ENCODE measurements around the gene FZD7.

Gene FZD7

DNA sequence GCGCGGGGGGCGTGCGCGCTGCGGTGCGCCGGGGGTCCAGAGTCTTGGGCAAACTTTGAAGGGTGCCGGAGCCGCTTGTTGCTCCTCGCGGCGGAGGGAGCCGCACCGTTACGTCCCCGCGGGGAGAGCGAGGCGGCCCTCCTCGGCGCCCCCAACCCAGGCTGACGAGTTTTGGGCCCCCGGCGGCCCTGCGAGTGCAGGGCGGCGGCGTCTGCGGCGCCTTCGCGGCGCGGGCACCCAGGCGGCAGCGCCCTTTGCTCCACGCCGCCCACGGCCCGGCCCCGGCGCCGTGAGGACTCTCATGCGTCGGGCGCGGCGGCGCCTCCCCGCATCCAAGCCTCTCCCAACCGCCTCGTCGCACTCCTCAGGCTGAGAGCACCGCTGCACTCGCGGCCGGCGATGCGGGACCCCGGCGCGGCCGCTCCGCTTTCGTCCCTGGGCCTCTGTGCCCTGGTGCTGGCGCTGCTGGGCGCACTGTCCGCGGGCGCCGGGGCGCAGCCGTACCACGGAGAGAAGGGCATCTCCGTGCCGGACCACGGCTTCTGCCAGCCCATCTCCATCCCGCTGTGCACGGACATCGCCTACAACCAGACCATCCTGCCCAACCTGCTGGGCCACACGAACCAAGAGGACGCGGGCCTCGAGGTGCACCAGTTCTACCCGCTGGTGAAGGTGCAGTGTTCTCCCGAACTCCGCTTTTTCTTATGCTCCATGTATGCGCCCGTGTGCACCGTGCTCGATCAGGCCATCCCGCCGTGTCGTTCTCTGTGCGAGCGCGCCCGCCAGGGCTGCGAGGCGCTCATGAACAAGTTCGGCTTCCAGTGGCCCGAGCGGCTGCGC lies 814 bp downstream of the FZD7 start:
- in situ Hi-C loops (cut with HindIII; ENCODE audit: low pct_ligation_motif_present, low pct_unique_long_range_greater_than_20kb, low sequenced_read_pairs): no loop called here
- DNase-seq: peak; percentile 35

DNA sequence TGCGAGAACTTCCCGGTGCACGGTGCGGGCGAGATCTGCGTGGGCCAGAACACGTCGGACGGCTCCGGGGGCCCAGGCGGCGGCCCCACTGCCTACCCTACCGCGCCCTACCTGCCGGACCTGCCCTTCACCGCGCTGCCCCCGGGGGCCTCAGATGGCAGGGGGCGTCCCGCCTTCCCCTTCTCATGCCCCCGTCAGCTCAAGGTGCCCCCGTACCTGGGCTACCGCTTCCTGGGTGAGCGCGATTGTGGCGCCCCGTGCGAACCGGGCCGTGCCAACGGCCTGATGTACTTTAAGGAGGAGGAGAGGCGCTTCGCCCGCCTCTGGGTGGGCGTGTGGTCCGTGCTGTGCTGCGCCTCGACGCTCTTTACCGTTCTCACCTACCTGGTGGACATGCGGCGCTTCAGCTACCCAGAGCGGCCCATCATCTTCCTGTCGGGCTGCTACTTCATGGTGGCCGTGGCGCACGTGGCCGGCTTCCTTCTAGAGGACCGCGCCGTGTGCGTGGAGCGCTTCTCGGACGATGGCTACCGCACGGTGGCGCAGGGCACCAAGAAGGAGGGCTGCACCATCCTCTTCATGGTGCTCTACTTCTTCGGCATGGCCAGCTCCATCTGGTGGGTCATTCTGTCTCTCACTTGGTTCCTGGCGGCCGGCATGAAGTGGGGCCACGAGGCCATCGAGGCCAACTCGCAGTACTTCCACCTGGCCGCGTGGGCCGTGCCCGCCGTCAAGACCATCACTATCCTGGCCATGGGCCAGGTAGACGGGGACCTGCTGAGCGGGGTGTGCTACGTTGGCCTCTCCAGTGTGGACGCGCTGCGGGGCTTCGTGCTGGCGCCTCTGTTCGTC lies 1.7 kb downstream of the FZD7 start:
- no peak for DNase-seq
- in situ Hi-C loops (cut with HindIII; ENCODE audit: low pct_ligation_motif_present, low pct_unique_long_range_greater_than_20kb, low sequenced_read_pairs): no loop called here

DNA sequence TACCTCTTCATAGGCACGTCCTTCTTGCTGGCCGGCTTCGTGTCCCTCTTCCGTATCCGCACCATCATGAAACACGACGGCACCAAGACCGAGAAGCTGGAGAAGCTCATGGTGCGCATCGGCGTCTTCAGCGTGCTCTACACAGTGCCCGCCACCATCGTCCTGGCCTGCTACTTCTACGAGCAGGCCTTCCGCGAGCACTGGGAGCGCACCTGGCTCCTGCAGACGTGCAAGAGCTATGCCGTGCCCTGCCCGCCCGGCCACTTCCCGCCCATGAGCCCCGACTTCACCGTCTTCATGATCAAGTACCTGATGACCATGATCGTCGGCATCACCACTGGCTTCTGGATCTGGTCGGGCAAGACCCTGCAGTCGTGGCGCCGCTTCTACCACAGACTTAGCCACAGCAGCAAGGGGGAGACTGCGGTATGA lies 2.3 kb downstream of the FZD7 start:
- DNase-seq: no peak
- in situ Hi-C loops (cut with HindIII; ENCODE audit: low pct_ligation_motif_present, low pct_unique_long_range_greater_than_20kb, low sequenced_read_pairs): no loop called here

DNA sequence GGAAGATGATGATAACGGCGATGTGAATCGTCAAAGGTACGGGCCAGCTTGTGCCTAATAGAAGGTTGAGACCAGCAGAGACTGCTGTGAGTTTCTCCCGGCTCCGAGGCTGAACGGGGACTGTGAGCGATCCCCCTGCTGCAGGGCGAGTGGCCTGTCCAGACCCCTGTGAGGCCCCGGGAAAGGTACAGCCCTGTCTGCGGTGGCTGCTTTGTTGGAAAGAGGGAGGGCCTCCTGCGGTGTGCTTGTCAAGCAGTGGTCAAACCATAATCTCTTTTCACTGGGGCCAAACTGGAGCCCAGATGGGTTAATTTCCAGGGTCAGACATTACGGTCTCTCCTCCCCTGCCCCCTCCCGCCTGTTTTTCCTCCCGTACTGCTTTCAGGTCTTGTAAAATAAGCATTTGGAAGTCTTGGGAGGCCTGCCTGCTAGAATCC lies 3.0 kb downstream of the FZD7 start:
- DNase-seq: no peak
- in situ Hi-C loops (cut with HindIII; ENCODE audit: low pct_ligation_motif_present, low pct_unique_long_range_greater_than_20kb, low sequenced_read_pairs): no loop called here

DNA sequence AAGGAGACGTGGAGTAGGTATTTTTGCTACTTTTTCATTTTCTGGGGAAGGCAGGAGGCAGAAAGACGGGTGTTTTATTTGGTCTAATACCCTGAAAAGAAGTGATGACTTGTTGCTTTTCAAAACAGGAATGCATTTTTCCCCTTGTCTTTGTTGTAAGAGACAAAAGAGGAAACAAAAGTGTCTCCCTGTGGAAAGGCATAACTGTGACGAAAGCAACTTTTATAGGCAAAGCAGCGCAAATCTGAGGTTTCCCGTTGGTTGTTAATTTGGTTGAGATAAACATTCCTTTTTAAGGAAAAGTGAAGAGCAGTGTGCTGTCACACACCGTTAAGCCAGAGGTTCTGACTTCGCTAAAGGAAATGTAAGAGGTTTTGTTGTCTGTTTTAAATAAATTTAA lies 3.4 kb downstream of the FZD7 start:
- DNase-seq: no peak
- in situ Hi-C loops (cut with HindIII; ENCODE audit: low pct_ligation_motif_present, low pct_unique_long_range_greater_than_20kb, low sequenced_read_pairs): no loop called here

DNA sequence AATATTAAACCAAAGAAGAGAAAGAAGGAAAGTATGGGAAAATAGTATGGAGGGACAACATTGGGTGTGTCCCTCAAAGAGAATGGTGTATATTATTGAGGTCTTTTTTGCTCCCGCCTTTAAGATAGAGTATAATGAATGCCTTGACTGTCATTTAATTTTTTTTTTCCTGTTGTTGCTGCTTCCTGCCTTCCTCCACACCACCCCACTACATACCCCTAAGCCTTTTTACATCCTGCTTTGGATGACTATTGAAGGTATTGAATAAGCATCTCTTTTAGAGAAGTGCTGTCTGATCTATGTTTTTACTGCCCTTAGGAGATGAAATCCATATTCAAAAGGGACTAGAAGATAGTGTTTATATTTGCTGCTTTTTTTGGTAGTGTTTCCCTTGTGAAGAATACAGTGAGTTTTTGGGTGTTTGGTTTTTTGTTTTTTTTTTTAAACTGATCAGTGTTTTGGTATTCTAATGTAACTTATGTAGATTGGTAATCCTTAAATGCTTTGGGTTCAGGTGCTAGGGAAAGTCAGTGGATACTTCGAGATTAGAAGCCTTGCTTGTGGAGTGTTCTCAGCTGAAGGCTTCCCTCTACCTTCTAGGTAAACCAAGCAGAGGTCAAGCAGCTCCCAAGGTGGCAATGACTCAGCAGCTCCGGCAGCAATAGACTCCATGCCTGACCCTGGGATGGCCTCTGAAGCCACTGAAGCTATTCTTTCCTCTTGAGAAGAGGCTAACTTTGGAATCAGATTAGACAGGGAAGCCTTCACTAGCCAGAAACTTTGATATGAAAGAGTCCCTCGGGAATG lies 5.0 kb downstream of the FZD7 start:
- in situ Hi-C loops (cut with HindIII; ENCODE audit: low pct_ligation_motif_present, low pct_unique_long_range_greater_than_20kb, low sequenced_read_pairs): no loop called here
- DNase-seq: peak; percentile 69

DNA sequence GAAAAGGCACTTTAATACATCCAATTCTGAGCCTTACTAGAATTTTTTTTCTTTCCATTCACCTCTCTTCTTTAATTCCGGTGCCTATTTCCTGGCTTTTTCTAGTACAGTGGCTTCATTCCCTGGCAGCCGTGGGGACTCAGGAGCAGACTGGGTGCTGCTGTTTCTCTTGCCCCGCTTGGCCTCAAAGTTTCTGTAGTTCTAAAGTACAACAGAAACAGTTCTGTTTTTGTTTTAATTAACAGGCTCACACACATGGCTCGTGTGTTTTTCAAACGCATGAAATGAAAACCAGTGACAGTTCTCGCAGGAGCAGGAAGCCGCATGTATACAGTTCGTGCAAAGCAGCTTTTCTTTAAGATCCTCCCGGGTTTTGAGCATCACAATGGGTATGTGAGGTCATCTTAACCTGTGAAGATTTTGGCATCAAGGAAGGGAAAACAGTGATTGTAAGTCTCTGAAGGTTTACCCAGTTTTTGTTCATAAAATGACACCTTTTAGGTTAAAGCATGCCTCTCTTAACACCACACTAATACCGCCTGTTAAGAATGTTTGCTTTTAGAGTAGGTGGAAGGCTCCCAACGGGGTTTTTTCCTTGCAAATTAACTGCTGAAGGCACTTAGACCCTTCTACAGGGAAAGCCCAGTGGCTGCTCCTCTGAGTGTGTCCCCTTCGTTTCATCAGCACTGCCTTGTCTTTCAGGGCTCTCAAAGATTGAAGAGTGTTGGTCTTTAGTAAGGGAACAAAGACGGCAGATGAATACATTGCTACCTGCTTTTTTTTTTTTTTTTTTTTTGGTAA lies 5.8 kb downstream of the FZD7 start:
- no peak for DNase-seq
- in situ Hi-C loops (cut with HindIII; ENCODE audit: low pct_ligation_motif_present, low pct_unique_long_range_greater_than_20kb, low sequenced_read_pairs): no loop called here

DNA sequence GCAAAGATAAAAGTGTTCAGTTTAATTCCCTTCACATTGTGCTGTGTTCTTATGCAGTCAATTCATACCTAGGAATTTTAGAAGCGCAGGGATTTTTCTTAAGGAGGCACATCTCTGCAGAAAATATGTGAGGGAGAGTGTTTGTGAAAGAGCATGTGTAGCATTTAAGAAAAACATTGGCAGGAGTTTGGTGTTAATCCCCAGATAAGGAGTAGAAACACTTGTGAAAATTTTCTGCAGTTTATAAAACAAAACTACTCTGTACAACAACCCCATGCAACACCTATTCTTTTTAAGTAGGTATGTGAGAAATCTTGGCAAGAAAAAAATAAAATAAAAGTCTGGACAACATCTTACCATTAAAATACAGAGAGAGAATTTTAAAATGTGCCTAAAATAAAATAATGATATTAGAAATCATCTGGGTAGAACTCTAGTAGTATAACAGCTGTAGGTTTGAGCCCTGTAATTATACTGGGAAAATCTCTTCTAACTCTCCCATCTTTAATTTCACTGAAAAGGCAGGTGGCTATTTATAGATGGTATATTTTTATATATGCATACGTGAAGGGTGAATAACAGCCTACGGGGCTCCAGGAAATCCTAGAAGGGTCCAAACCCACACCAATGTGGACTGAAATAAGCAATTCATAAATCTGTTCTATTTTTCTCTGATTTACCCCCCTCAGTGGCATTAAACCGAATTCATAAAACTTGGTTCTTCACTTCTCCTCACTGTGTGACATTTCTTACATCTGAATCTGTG lies 6.6 kb downstream of the FZD7 start:
- in situ Hi-C loops (cut with HindIII; ENCODE audit: low pct_ligation_motif_present, low pct_unique_long_range_greater_than_20kb, low sequenced_read_pairs): no loop called here
- no peak for DNase-seq

DNA sequence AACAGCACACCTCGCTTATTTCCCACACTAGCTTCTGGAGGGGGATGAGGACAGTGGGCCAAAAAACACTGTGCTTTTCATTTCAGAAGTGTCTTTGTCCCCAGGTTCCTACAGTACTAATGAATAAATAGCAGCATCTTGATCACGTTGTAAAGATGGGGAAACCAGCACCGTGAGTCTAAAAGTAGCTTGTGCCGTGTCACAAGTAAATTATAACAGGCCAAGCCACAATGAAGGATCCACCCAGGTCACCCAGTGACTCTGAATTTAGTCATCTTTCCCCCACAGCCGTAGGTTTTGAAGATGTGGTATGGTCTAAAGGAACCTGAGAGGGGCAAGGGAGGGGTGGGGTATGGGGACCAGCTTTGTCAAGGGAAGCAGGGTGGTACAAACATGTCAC lies 8.8 kb downstream of the FZD7 start:
- in situ Hi-C loops (cut with HindIII; ENCODE audit: low pct_ligation_motif_present, low pct_unique_long_range_greater_than_20kb, low sequenced_read_pairs): no loop called here
- no peak for DNase-seq

DNA sequence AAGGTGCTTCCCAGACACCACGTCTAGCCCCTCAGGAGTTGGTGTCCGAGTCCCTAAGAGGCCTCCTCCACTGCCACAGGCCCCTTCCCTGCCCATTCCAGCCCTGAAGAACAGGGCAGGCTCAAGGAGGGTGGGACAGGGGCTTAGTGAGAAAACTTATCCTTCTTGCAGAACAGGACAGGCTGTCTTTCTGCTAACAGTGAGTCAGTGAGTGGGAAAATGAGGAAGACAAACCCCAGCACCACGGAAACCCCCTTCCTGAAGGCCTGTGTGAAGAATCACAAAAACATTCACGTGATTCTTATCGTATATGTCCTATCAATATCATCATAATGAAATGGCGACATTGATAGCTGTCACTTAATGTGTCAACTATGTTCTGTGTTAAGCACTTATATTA lies 9.8 kb downstream of the FZD7 start:
- in situ Hi-C loops (cut with HindIII; ENCODE audit: low pct_ligation_motif_present, low pct_unique_long_range_greater_than_20kb, low sequenced_read_pairs): no loop called here
- DNase-seq: no peak

DNA sequence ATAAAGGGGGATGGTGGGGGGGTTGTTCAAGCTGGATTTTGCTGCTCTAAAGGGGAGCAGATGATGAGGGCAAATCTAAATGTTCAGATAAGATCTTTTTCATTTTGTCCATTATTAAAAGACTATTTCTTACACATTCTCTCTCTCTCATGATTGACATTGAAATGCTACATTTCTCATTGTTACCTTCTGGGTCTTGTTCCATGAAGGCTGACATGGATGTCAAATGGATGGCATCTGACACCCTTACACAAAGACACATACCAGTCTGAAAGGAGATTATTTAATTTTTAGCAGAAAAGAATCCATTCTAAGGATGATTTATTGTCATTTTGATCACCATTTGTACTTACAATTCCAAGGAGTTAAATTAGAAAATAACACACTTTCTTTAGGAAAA lies 11.1 kb downstream of the FZD7 start:
- DNase-seq: no peak
- in situ Hi-C loops (cut with HindIII; ENCODE audit: low pct_ligation_motif_present, low pct_unique_long_range_greater_than_20kb, low sequenced_read_pairs): no loop called here

DNA sequence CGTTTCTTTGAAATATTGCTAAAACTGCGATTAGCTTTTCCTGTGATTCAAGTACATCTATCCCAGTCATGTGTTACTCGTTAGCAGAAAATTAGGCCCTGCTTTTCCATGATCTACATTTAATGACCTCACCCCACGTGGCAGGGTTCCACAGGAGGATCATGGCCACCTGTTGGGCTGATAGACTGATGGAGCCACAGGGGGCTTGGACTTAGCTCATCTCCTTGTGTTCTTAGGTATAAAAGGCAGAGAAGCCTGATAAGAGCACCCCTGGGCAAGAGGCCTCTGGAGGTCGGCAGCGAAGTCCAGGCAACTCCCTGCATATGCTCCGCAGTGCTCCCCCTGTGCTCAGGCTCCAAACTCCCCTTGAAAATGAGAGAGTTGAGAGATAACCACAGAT lies 12.9 kb downstream of the FZD7 start:
- in situ Hi-C loops (cut with HindIII; ENCODE audit: low pct_ligation_motif_present, low pct_unique_long_range_greater_than_20kb, low sequenced_read_pairs): no loop called here
- DNase-seq: no peak

DNA sequence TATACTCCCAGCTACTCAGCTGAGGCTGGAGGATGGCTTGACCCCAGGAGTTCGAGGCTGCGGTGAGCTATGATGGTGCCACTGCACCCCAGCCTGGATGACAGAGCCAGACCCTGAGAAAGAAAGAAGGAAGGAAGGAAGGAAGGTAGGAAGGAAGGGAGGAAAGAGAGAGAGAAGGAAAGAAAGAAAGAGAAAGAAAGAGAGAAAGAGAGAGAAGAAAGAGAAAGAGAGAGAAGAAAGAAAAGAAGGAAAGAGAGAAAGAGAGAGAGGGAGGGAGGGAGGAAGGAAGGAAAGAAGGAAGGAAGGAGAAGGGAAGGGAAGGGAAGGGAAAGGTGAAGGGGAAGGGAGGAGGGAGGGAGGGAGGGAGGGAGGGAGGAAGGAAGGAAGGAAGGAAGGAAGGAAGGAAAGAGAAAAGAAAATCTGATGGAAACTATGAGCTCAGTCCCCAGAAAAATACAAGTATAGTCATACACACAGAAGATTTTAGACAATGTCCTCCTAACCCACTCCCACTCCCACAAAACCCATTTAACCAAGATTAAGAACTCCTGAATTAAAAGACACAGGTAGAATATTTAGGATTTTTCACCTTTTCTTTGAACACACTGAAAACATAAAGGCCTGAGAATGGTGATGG lies 15.6 kb downstream of the FZD7 start:
- DNase-seq: no peak

DNA sequence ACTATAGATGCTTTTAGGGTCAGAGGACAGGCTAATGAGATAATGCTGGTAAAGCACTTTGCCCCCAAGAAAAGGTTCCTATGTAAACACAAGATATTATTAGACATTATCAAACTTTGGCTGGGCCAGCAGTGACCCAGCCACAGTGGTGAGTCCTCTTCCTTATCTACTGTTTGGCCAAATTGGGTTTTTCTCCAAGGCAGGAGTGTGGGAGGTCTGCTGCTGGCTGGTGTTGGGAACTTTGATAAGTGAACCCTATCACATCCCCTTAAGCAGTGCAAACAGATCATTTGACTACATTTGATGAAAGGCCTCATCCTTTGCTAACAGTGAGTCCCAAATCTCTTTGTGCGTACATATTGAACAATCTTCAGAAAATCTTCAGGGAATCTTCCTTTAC lies 16.2 kb downstream of the FZD7 start:
- DNase-seq: no peak
- in situ Hi-C loops (cut with HindIII; ENCODE audit: low pct_ligation_motif_present, low pct_unique_long_range_greater_than_20kb, low sequenced_read_pairs): no loop called here

More for the DNA sequence above, 15.6 kb downstream of the FZD7 start:
- in situ Hi-C loops (cut with HindIII; ENCODE audit: low pct_ligation_motif_present, low pct_unique_long_range_greater_than_20kb, low sequenced_read_pairs): no loop called here

DNA sequence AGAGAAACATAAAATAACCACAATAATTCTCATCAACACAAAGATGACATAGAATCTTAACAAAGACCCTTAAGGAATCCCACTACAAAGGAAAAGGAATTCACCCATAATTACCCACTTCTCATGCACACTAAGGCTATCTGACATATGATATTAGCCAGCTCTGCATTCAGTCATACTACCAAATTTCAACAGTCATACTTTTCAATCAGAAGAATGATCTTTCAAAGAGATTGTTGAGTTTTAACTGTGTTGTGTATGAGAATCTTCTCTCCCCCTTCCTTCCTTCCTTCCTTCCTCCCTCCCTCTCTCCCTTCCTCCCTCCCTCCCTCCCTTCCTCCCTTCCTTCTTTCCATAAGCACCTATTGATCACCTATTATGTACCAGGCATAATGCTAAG lies 17.0 kb downstream of the FZD7 start:
- no peak for DNase-seq
- in situ Hi-C loops (cut with HindIII; ENCODE audit: low pct_ligation_motif_present, low pct_unique_long_range_greater_than_20kb, low sequenced_read_pairs): no loop called here

DNA sequence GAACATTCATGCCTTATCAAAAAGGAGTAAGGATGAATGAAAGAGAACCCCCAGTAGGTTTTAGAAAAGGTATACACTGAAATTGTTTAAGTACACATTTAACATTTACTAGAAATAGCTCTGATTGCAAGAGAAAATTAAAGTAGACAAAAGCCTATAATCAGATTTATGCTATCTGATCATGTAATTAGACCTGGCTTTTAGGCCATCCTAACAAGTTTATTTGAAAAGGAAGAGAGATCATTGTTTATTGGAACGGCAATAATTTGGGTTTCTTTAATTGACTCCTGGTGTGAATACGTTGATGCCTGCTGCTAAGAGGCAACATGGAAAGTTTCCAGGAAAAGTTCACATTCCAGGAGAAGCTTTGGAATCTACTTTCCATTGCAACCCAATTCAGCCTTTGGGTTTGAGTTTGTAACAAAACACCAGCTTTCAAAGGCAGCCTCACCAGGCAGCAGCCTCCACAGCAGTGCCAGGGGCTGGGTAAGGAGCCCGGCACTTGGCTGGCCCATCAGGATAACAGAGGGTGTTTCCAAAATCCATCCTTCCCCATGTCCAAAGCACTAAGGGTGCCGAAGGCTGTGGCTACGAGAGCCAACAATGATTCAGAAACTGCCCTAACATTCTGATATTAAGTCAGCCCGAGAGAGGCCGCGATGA lies 18.0 kb downstream of the FZD7 start:
- in situ Hi-C loops (cut with HindIII; ENCODE audit: low pct_ligation_motif_present, low pct_unique_long_range_greater_than_20kb, low sequenced_read_pairs): no loop called here

DNA sequence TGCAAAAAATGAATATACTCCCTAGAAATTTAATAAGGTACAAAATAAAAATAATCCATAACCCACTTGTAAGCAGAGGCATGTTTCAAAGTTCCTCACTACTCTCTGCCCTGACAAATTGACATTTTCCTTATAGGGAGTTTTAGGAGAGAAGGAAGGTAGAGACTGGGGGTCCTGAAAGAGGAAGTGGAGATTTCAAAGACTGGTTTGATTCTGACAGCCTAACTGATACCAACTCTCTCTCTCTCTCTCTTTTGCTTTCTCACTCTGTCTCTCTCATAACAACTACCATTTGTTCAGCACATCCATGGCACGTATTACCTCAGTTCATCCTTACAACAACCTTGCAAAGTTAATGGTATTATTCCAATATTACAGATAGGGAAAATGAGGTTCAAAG lies 18.6 kb downstream of the FZD7 start:
- no peak for DNase-seq
- in situ Hi-C loops (cut with HindIII; ENCODE audit: low pct_ligation_motif_present, low pct_unique_long_range_greater_than_20kb, low sequenced_read_pairs): no loop called here

More for the DNA sequence above, 18.0 kb downstream of the FZD7 start:
- no peak for DNase-seq
